Esophagus mucosa (tissue), 1 donor: ENCODE data around the gene GPBP1L1. TPM values are rescaled to one million over a fixed set of nuclear protein-coding genes. Genes with fewer than 3 reads are reported as not detected.
"Not testable (repeated sequence)": the region's sequence is repeated elsewhere in the genome, so short reads cannot be mapped to it uniquely, and the experiment has no call there.

Experiments
- ATAC-seq: fragments of 200-7000 bp; cut with Tn5 transposase; one replicate; pipeline ENCODE4 v1.9.1; 2020
- total RNA-seq: library from RNA; stranded (reverse); gene quantifications from one replicate; pipeline ENCODE4 v1.2.4, GENCODE V29; 2023
- donor health status: DM: yes; HTN: yes; CAD: no.

GPBP1L1 gene
- total RNA-seq: 95.3 TPM

- ATAC-seq: peak; percentile 92
Measured at GRCh38 chr1:45686288-45687013, at the start of gene GPBP1L1. GPBP1L1 (minus strand) TSS chr1:45686533; CDS start chr1:45659087, 27,446 bp downstream.

- ATAC-seq: peak; percentile 27
Measured at GRCh38 chr1:45730780-45731319, 44.5 kb upstream of the GPBP1L1 start.

- ATAC-seq: peak; percentile 99
Measured at GRCh38 chr1:45730075-45730779, 43.9 kb upstream of the GPBP1L1 start.

GRCh38 chr1:45726007-45726406, 39.7 kb upstream of the GPBP1L1 start:
- ATAC-seq: not testable (repeated sequence)

- ATAC-seq: no peak
Measured at GRCh38 chr1:45723248-45723930, 37.1 kb upstream of the GPBP1L1 start.

- ATAC-seq: no peak
Measured at GRCh38 chr1:45722809-45723208, 36.5 kb upstream of the GPBP1L1 start.

- ATAC-seq: peak; percentile 68
Measured at GRCh38 chr1:45721207-45721606, 34.9 kb upstream of the GPBP1L1 start.

GRCh38 chr1:45718289-45718688, 32.0 kb upstream of the GPBP1L1 start:
- no peak for ATAC-seq

- ATAC-seq: not testable (repeated sequence)
Measured at GRCh38 chr1:45717386-45717785, 31.1 kb upstream of the GPBP1L1 start.

- ATAC-seq: no peak
Measured at GRCh38 chr1:45716700-45717099, 30.4 kb upstream of the GPBP1L1 start.

- ATAC-seq: no peak
Measured at GRCh38 chr1:45713711-45714110, 27.4 kb upstream of the GPBP1L1 start.

GRCh38 chr1:45704637-45705036, 18.3 kb upstream of the GPBP1L1 start:
- no peak for ATAC-seq

- ATAC-seq: no peak
Measured at GRCh38 chr1:45694823-45695222, 8.5 kb upstream of the GPBP1L1 start.

- ATAC-seq: not testable (repeated sequence)
Measured at GRCh38 chr1:45693811-45694210, 7.5 kb upstream of the GPBP1L1 start.

GRCh38 chr1:45687754-45688740, 1.7 kb upstream of the GPBP1L1 start, which contains the start of gene TMEM69:
TMEM69 (plus strand) TSS chr1:45688181; CDS start chr1:45691069, 2,888 bp downstream.
- ATAC-seq: peak; percentile 53

- peak; percentile 96 for ATAC-seq
Measured at GRCh38 chr1:45687014-45687753, 851 bp upstream of the GPBP1L1 start.

- ATAC-seq: peak; percentile 0
Measured at GRCh38 chr1:45686015-45686287, 382 bp downstream of the GPBP1L1 start.

- no peak for ATAC-seq
Measured at GRCh38 chr1:45685308-45686014, 872 bp downstream of the GPBP1L1 start.

GRCh38 chr1:45684402-45684801, 1.9 kb downstream of the GPBP1L1 start:
- ATAC-seq: no peak

- ATAC-seq: no peak
Measured at GRCh38 chr1:45682942-45683341, 3.4 kb downstream of the GPBP1L1 start.

GRCh38 chr1:45679123-45679522, 7.2 kb downstream of the GPBP1L1 start:
- peak; percentile 37 for ATAC-seq
